SK-N-SH treated with all-trans-retinoic acid at 6 μM for 48 hours (cell line): ENCODE measurements around the gene LY9.

Experiments used
- ARNTL ChIP-seq: fragments of 450-650 bp; formaldehyde crosslinking; IDR thresholded peaks from 2 replicates; pipeline ENCODE4 v1.5.0; 2020; ENCODE audit warnings: low read depth, mild to moderate bottlenecking, moderate library complexity, borderline replicate concordance
- POU6F1 ChIP-seq: fragments of 250-450 bp; sonication (Bioruptor Pico); IDR thresholded peaks from 2 replicates; pipeline ENCODE4 v1.8.0; 2021; ENCODE audit warnings: low read depth, mild to moderate bottlenecking, moderate library complexity, borderline replicate concordance
- PPARA ChIP-seq: fragments of 250-450 bp; sonication (Bioruptor Pico); IDR thresholded peaks from 2 replicates; pipeline ENCODE4 v1.5.0; 2020; ENCODE audit warnings: mild to moderate bottlenecking, borderline replicate concordance
- TF ChIP-seq, protein P1 (sequence below): fragments of 250-450 bp; sonication (Bioruptor Pico); IDR thresholded peaks from 2 replicates; pipeline ENCODE4 v1.8.0; 2020; ENCODE audit warnings: mild to moderate bottlenecking, moderate library complexity, borderline replicate concordance
- TF ChIP-seq, protein P2 (sequence below): fragments of 250-450 bp; sonication (Bioruptor Pico); IDR thresholded peaks from 2 replicates; pipeline ENCODE4 v1.5.1; 2020; ENCODE audit warnings: low read depth, mild to moderate bottlenecking, moderate library complexity

DNA sequence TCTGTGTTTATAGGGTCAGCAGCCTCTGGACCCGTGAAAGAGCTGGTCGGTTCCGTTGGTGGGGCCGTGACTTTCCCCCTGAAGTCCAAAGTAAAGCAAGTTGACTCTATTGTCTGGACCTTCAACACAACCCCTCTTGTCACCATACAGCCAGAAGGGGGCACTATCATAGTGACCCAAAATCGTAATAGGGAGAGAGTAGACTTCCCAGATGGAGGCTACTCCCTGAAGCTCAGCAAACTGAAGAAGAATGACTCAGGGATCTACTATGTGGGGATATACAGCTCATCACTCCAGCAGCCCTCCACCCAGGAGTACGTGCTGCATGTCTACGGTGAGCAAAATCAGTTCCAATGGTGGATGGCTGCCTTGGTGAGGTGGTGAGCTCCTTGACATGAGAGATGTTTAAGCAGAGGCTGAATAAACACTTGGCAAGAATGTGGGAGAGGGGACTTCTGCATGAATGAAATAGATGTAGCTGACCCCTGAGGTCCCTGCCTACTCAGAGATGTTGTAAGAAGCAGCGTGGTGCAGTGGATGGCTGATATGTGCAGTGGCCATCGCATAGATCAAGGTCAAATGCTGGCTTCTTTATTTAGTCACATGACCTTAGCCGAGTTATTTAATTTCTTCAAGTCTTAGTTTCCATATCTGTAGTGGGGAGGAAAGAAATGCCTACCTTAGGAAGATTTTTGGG lies 47.6 kb upstream of the LY9 start:
- no peak for TF ChIP-seq POU6F1 (CRISPR knock-in tag)
- TF ChIP-seq, protein P1, sequence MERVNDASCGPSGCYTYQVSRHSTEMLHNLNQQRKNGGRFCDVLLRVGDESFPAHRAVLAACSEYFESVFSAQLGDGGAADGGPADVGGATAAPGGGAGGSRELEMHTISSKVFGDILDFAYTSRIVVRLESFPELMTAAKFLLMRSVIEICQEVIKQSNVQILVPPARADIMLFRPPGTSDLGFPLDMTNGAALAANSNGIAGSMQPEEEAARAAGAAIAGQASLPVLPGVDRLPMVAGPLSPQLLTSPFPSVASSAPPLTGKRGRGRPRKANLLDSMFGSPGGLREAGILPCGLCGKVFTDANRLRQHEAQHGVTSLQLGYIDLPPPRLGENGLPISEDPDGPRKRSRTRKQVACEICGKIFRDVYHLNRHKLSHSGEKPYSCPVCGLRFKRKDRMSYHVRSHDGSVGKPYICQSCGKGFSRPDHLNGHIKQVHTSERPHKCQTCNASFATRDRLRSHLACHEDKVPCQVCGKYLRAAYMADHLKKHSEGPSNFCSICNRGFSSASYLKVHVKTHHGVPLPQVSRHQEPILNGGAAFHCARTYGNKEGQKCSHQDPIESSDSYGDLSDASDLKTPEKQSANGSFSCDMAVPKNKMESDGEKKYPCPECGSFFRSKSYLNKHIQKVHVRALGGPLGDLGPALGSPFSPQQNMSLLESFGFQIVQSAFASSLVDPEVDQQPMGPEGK (CRISPR knock-in tag), result no peak
- TF ChIP-seq, protein P2, sequence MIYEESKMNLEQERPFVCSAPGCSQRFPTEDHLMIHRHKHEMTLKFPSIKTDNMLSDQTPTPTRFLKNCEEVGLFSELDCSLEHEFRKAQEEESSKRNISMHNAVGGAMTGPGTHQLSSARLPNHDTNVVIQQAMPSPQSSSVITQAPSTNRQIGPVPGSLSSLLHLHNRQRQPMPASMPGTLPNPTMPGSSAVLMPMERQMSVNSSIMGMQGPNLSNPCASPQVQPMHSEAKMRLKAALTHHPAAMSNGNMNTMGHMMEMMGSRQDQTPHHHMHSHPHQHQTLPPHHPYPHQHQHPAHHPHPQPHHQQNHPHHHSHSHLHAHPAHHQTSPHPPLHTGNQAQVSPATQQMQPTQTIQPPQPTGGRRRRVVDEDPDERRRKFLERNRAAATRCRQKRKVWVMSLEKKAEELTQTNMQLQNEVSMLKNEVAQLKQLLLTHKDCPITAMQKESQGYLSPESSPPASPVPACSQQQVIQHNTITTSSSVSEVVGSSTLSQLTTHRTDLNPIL (CRISPR knock-in tag), result no peak
- TF ChIP-seq ARNTL (CRISPR knock-in tag), result no peak
- TF ChIP-seq PPARA, result no peak
